ENCODE data around the gene IFNA5. TPM values are rescaled to one million over a fixed set of nuclear protein-coding genes. Genes with fewer than 3 reads are reported as not detected.

The IFNA5 gene
- total and polyA plus RNA-seq, 12 donors = not detected

- Histone ChIP-seq H3K4me1 (peaks cover 0 to 21% (median 0%) of the 10 kb centered on the region in 9 donors), H3K27ac (no peak overlapping the region), H3K9me3 (no peaks in the 10 kb centered on the region), H3K27me3 (no peaks in the 10 kb centered on the region), H3K4me3 (no peak overlapping the region), H3K36me3 (peaks cover 0 to 29% (median 6%) of the 10 kb centered on the region in 9 donors)
- WGBS, 2 donors = 18 to 20% methylated on average over 7 of the region's 7 CpGs
- peak in 7 of 8 donors; percentile 46 to 80 (median 64) for ATAC-seq
- TF ChIP-seq, protein P1, sequence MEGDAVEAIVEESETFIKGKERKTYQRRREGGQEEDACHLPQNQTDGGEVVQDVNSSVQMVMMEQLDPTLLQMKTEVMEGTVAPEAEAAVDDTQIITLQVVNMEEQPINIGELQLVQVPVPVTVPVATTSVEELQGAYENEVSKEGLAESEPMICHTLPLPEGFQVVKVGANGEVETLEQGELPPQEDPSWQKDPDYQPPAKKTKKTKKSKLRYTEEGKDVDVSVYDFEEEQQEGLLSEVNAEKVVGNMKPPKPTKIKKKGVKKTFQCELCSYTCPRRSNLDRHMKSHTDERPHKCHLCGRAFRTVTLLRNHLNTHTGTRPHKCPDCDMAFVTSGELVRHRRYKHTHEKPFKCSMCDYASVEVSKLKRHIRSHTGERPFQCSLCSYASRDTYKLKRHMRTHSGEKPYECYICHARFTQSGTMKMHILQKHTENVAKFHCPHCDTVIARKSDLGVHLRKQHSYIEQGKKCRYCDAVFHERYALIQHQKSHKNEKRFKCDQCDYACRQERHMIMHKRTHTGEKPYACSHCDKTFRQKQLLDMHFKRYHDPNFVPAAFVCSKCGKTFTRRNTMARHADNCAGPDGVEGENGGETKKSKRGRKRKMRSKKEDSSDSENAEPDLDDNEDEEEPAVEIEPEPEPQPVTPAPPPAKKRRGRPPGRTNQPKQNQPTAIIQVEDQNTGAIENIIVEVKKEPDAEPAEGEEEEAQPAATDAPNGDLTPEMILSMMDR (IDR thresholded peaks at IDR 0.05) = peak; percentile 32 to 79 (median 69)
- intact Hi-C loops (cut with DNase I) = loop anchor here in 5 of 10 donors (2.0 to 10.0 kb wide), 5 partner anchors 79 to 477 kb away; no protein-coding TSS in a partner anchor
- peak in 1 of 2 donors; percentile 34 for DNase-seq
These were observed 13.1 kb upstream of the IFNA5 start for GRCh38 chr9:21317956-21318923.

DNA sequence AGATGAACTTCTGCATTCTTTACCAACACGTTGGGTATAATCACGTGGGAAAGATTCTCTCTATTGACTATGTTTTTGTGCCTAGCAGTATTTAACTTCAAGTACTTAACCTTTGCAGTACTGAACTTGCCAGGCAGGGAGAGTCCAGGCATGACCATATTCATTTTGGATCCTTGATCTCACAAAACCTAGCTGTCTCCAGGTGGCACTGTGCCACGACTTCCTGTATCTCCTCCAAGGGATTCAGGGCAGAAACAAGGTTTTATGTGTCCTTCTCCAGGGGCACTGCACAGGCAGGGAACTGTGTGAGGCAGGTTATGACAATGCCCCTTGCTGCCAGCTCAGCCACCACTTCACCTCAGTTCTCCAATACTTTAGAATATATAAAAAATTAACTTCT, 11.7 kb upstream of the IFNA5 start:
- TF ChIP-seq, protein P1 (IDR thresholded peaks at IDR 0.05) = no peak
- Histone ChIP-seq H3K27ac (no peak overlapping the region), H3K27me3 (no peaks in the 10 kb centered on the region), H3K4me1 (peaks cover 0 to 21% (median 0%) of the 10 kb centered on the region in 9 donors), H3K4me3 (no peak overlapping the region), H3K36me3 (peaks cover 0 to 15% (median 2%) of the 10 kb centered on the region in 9 donors), H3K9me3 (no peaks in the 10 kb centered on the region)
- 16 to 24% methylated on average over 3 of the region's 3 CpGs for WGBS, 2 donors
- DNase-seq = peak in 1 of 2 donors; percentile 12
- intact Hi-C loops (cut with DNase I) = loop anchor here in 4 of 10 donors (5.0 to 10.0 kb wide), 4 partner anchors 118 to 478 kb away; no protein-coding TSS in a partner anchor
- ATAC-seq = no peak

GRCh38 chr9:21316032-21316842, 11.1 kb upstream of the IFNA5 start:
- intact Hi-C loops (cut with DNase I) = loop anchor here in 4 of 10 donors (5.0 to 10.0 kb wide), 4 partner anchors 119 to 479 kb away; no protein-coding TSS in a partner anchor
- DNase-seq (no peak), ATAC-seq (peak in 2 of 8 donors; percentile 29 to 37)
- no peak overlapping the region for H3K4me3 ChIP-seq
- peaks cover 0 to 9% (median 0%) of the 10 kb centered on the region in 9 donors for H3K36me3 ChIP-seq
- H3K9me3 ChIP-seq = no peaks in the 10 kb centered on the region
- H3K4me1 ChIP-seq = peaks cover 0 to 19% (median 0%) of the 10 kb centered on the region in 9 donors
- TF ChIP-seq, protein P1 (IDR thresholded peaks at IDR 0.05) = no peak
- no peaks in the 10 kb centered on the region for H3K27me3 ChIP-seq
- no peak overlapping the region for H3K27ac ChIP-seq
- 41 to 46% methylated on average over 8 of the region's 8 CpGs for WGBS, 2 donors

GRCh38 chr9:21314152-21314551, 9.0 kb upstream of the IFNA5 start:
- DNase-seq (no peak), ATAC-seq (no peak)
- intact Hi-C loops (cut with DNase I) = loop anchor here in 2 of 10 donors (10.0 kb wide), 2 partner anchors 121 to 481 kb away; no protein-coding TSS in a partner anchor
- TF ChIP-seq, protein P1 (IDR thresholded peaks at IDR 0.05) = no peak
- Histone ChIP-seq H3K9me3 (no peaks in the 10 kb centered on the region), H3K36me3 (no peaks in the 10 kb centered on the region), H3K4me3 (no peak overlapping the region), H3K27ac (no peak overlapping the region), H3K27me3 (peaks cover 0 to 4% (median 0%) of the 10 kb centered on the region in 7 donors), H3K4me1 (peaks cover 0 to 15% (median 0%) of the 10 kb centered on the region in 9 donors)
- 76 to 93% methylated on average over 2 of the region's 2 CpGs for WGBS, 2 donors
